ENCODE measurements around the gene AKR1B1.

DNA sequence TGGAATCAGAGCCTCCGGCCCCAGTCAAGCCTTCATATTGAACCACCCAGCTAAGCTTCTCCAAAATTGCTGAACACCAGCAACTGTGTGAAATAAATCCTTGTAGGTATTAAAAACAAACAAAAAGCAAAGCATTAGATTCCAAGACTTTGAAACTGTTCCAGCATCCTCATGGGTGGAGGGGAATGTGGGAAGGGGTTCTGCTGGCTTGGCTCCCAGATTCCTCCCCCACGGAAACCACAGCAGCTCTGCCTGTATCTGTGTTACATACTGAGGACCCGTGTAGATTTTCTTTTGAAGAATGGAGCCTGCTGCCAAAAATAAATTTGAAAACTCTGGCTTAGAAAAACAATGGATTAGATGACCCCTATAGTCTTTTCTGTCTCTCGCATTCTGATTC lies 20.0 kb downstream of the AKR1B1 start:
- TF ChIP-seq CTCF (IDR thresholded peaks at IDR 0.05; ENCODE audit: low read length): no peak
- no peak for TF ChIP-seq EZH2 (IDR thresholded peaks at IDR 0.05; ENCODE audit: borderline replicate concordance, low read length)
